Measurements from ENCODE around the gene STAG1.

DNA sequence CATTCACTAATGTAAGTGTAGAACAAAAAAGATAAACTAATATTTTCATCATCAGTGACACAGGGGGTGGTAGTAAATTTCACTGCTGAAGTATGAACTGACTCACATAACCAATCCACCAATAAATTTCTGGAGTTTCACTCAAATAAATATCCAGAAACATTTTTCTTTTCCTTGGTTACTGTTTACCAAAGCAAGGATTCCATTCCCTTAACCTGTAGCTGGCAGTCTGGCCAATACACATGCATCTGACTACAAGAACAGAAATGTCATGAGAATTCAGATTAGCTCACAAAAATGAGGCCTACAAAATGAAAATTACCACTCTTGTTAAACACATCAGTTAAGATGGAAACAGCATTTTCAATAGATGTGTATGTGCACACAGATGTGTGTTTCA, 80.3 kb downstream of the STAG1 start:
- TF ChIP-seq, protein P1, sequence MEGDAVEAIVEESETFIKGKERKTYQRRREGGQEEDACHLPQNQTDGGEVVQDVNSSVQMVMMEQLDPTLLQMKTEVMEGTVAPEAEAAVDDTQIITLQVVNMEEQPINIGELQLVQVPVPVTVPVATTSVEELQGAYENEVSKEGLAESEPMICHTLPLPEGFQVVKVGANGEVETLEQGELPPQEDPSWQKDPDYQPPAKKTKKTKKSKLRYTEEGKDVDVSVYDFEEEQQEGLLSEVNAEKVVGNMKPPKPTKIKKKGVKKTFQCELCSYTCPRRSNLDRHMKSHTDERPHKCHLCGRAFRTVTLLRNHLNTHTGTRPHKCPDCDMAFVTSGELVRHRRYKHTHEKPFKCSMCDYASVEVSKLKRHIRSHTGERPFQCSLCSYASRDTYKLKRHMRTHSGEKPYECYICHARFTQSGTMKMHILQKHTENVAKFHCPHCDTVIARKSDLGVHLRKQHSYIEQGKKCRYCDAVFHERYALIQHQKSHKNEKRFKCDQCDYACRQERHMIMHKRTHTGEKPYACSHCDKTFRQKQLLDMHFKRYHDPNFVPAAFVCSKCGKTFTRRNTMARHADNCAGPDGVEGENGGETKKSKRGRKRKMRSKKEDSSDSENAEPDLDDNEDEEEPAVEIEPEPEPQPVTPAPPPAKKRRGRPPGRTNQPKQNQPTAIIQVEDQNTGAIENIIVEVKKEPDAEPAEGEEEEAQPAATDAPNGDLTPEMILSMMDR (conservative IDR thresholded peaks at IDR 0.05 in 1 of 2, IDR thresholded peaks at IDR 0.05 in 1 of 2; ENCODE audit: low read depth in 1 of 2, low read length in 2 of 2): no peak
- TF ChIP-seq EZH2 (IDR thresholded peaks at IDR 0.05; ENCODE audit: low read length, missing control alignments): no peak

Data from fibroblast of lung (primary cell).